ENCODE data around the gene ATF7IP. TPM values are rescaled to one million over a fixed set of nuclear protein-coding genes. Genes with fewer than 3 reads are reported as not detected.

The ATF7IP gene
- total RNA-seq, 1 donor from 2014 or later: 212 TPM

DNA sequence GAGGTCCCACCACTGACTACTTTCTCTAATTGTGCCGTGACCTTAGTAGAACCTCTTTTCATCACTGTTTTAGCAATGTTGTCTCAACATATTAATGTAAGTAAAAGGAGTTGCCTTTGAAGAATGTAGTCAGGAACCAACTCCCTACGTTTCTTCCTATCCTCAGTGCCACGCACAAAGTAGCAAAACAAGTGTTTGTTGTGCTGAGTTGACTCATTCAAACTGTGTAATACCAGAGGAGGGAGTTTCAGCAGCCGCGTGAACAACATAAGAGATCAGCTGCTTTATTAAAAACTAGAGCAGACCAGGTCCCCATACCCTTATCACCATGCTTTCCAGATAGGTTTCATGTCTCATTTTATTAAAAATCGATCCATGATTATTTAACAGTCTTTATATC is 183.1 kb downstream of the ATF7IP start:
- H3K36me3 Mint-ChIP-seq (ENCODE audit: low read depth): no peaks in the 10 kb centered on the region
- no peak for DNase-seq (ENCODE audit: low read depth, low spot score)
- H3K4me1 Mint-ChIP-seq: no peaks in the 10 kb centered on the region
- H3K27ac Mint-ChIP-seq (ENCODE audit: unreplicated experiment): no peak overlapping the region
- no peaks in the 10 kb centered on the region for H3K27me3 Mint-ChIP-seq (ENCODE audit: low read depth)
- peaks cover 3% of the 10 kb centered on the region for H3K9me3 Mint-ChIP-seq
- H3K4me3 Mint-ChIP-seq: no peak overlapping the region
- TF ChIP-seq, protein P1, sequence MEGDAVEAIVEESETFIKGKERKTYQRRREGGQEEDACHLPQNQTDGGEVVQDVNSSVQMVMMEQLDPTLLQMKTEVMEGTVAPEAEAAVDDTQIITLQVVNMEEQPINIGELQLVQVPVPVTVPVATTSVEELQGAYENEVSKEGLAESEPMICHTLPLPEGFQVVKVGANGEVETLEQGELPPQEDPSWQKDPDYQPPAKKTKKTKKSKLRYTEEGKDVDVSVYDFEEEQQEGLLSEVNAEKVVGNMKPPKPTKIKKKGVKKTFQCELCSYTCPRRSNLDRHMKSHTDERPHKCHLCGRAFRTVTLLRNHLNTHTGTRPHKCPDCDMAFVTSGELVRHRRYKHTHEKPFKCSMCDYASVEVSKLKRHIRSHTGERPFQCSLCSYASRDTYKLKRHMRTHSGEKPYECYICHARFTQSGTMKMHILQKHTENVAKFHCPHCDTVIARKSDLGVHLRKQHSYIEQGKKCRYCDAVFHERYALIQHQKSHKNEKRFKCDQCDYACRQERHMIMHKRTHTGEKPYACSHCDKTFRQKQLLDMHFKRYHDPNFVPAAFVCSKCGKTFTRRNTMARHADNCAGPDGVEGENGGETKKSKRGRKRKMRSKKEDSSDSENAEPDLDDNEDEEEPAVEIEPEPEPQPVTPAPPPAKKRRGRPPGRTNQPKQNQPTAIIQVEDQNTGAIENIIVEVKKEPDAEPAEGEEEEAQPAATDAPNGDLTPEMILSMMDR (conservative IDR thresholded peaks at IDR 0.05): no peak

Other genes starting within 250 kb of the ATF7IP start
- 3.5 and 5.0 TPM in 2 replicates for gene PLBD1, start 202.2 kb downstream of the ATF7IP start, total RNA-seq